SU-DHL-6 (cell line): ENCODE measurements around the gene RC3H2.

Experiments
- H2AFZ ChIP-seq: fragments of 200-600 bp; sonication (generic); 2 replicates; pipeline ENCODE4 v1.6.1; 2014; ENCODE audit warnings: low read depth, mild to moderate bottlenecking, moderate library complexity, mixed read lengths, antibody characterized with exemption, low read length; ENCODE audit not compliant: severe bottlenecking
- H3F3A ChIP-seq: fragments of 200-600 bp; shearing (Covaris generic); 2 replicates; pipeline ENCODE4 v1.6.0; 2016; ENCODE audit warnings: antibody characterized with exemption, mild to moderate bottlenecking; ENCODE audit not compliant: insufficient read depth
- H3K27ac ChIP-seq: fragments of 200-600 bp; sonication (generic); 2 replicates; pipeline ENCODE4 v1.5.1; 2016; ENCODE audit warnings: low read depth, mild to moderate bottlenecking, low read length, moderate library complexity, mixed read lengths
- H3K27me3 ChIP-seq: fragments of 200-600 bp; sonication (generic), shearing (Covaris generic); 2 replicates; pipeline ENCODE4 v1.6.0; 2014; ENCODE audit warnings: mild to moderate bottlenecking, low read length
- H3K36me3 ChIP-seq: fragments of 200-600 bp; sonication (generic); 2 replicates; pipeline ENCODE4 v1.6.1; 2014; ENCODE audit warnings: mild to moderate bottlenecking, low read length, mixed read lengths
- H3K4me2 ChIP-seq: fragments of 300-600, 200-600 bp; shearing (Covaris generic), sonication (generic); 2 replicates; pipeline ENCODE4 v1.6.0; 2014; ENCODE audit warnings: low read length, low read depth, mild to moderate bottlenecking; ENCODE audit not compliant: poor library complexity, severe bottlenecking
- H3K4me3 ChIP-seq: fragments of 200-600 bp; sonication (generic); 2 replicates; pipeline ENCODE4 v1.5.1; 2014; ENCODE audit warnings: antibody characterized with exemption, low read length, mild to moderate bottlenecking, mixed read lengths; ENCODE audit not compliant: insufficient read depth, poor library complexity, severe bottlenecking
- H3K79me2 ChIP-seq: fragments of 200-600 bp; sonication (generic); 2 replicates; pipeline ENCODE4 v1.6.1; 2014; ENCODE audit warnings: mild to moderate bottlenecking, low read length, moderate library complexity; ENCODE audit not compliant: insufficient read depth
- H3K9ac ChIP-seq: fragments of 200-600 bp; sonication (generic); 2 replicates; pipeline ENCODE4 v1.7.0; 2014; ENCODE audit warnings: mild to moderate bottlenecking, low read length
- H3K9me2 ChIP-seq: fragments of 200-600 bp; sonication (generic); replicated peaks from 2 replicates; pipeline ENCODE4 v1.6.1; 2014; ENCODE audit warnings: low read length; ENCODE audit not compliant: insufficient read depth
- H3K9me3 ChIP-seq: fragments of 200-600 bp; sonication (generic); 2 replicates; pipeline ENCODE4 v1.6.1; 2014; ENCODE audit warnings: low read length, mixed read lengths; ENCODE audit not compliant: insufficient read depth
- H4K20me1 ChIP-seq: fragments of 200-600 bp; sonication (generic); 2 replicates; pipeline ENCODE4 v1.6.1; 2014; ENCODE audit warnings: low read depth, mild to moderate bottlenecking, antibody characterized with exemption, low read length, moderate library complexity, mixed read lengths
- CTCF ChIP-seq: fragments of 200-600 bp; sonication (generic); IDR thresholded peaks from one replicate; pipeline ENCODE4 v1.5.1; 2017; ENCODE audit warnings: antibody characterized with exemption, mild to moderate bottlenecking, low read length, moderate library complexity; ENCODE audit not compliant: insufficient read depth, poor library complexity, severe bottlenecking
- EZH2phosphoT487 ChIP-seq: fragments of 200-600 bp; sonication (generic), shearing (Covaris generic); conservative IDR thresholded peaks from 2 replicates; pipeline ENCODE4 v1.6.1; 2018; ENCODE audit warnings: mild to moderate bottlenecking, antibody characterized with exemption, low read length, moderate library complexity, mixed read lengths

Gene RC3H2

DNA sequence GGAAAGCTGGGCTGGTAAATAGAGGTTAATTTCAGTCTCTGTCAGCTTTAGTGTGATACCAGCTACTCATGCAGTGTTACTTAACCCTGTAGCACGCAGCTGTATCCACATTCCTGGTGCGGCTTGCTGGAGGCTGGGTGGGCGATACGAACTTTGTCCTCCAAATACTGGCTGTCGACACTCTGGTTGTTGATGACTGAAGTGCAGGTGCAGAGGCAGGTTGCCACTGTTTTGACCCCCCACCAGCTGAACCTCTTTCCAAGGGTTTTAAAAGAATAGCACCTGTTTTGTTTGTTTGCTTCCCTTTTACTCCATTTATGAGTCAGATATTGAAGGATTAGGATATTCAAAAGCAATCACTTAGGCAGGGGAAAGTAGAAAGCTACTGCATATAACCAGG lies 31.3 kb upstream of the RC3H2 start:
- H3K9ac ChIP-seq = no peak overlapping the region
- no peak overlapping the region for H3K27ac ChIP-seq
- no peaks in the 10 kb centered on the region for H3K36me3 ChIP-seq
- no peak overlapping the region for H3K4me2 ChIP-seq
- H2AFZ ChIP-seq = no peak overlapping the region
- no peaks in the 10 kb centered on the region for H3K9me2 ChIP-seq
- H3K4me3 ChIP-seq = no peak overlapping the region
- H3K27me3 ChIP-seq = no peaks in the 10 kb centered on the region
- peaks cover 50% of the 10 kb centered on the region for H3K79me2 ChIP-seq
- TF ChIP-seq CTCF (no peak), EZH2phosphoT487 (no peak)
- no peaks in the 10 kb centered on the region for H3K9me3 ChIP-seq
- H4K20me1 ChIP-seq = no peaks in the 10 kb centered on the region
- H3F3A ChIP-seq = peaks cover 22% of the 10 kb centered on the region; the same call in 1 of the 2 replicates

DNA sequence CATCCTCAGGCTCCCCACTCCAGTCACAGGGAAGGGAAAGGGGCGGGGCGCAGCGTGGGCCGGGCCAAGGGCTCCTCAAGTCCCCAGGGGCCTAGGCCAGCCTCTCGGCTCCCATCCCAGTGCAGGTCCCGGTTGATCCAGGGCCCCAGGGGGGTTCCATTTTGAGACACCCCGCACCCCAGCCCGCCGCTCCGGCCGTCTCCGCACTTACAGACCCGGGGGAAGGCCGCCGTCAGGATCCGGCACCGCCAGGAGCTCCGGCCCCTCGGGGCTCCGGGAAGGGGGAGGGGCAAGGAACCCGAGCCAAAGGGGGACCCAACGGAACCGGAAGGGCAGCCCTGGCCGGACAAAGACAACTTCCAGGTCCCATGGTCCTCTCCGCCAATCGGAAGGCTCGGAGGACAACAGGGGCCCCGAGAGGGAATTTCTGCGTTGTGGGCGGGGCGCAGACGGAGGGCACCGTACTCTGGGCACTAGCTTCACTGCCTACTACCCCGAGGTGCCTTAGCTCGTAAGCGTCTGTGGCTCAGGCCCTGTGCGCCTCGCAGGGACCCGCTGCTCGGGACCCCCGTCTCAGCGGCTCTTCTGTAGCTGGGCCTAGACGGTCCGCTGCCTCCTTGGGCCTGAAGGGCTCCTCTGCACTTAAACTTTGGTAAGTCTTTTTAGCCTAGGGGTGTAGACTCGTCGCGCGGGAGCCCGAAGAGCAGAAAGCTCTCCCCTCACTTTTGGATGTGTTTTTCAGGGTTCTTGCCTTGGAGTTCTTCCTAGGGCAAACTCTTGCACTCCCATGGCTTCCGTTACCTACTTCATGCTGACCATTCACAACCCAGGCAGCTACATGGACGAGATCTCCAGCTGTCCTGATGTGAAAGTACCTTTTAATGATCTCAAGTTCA lies 26.3 kb upstream of the RC3H2 start, which contains the start of gene ZBTB26:
TSS of gene ZBTB26 (minus strand) at position 287 of the 896 bp plus-strand sequence. CDS start 11,578 bp downstream, outside the sequence.
- no peaks in the 10 kb centered on the region for H3K36me3 ChIP-seq
- peak within 1 kb of the TSS; percentile 96 for H3K9ac ChIP-seq
- TF ChIP-seq EZH2phosphoT487 (no peak), CTCF (no peak)
- H3K9me2 ChIP-seq = no peaks in the 10 kb centered on the region
- no peaks in the 10 kb centered on the region for H3K9me3 ChIP-seq
- H3K79me2 ChIP-seq = peaks cover 83% of the 10 kb centered on the region
- peak within 1 kb of the TSS; percentile 62 for H3K4me3 ChIP-seq
- H3F3A ChIP-seq = peaks cover 4% of the 10 kb centered on the region; the same call in 1 of the 2 replicates
- H3K4me2 ChIP-seq = peak within 1 kb of the TSS; percentile 81
- H2AFZ ChIP-seq = peak within 1 kb of the TSS; percentile 15
- peak within 1 kb of the TSS; percentile 68 for H3K27ac ChIP-seq
- H4K20me1 ChIP-seq = no peaks in the 10 kb centered on the region
- no peaks in the 10 kb centered on the region for H3K27me3 ChIP-seq

DNA sequence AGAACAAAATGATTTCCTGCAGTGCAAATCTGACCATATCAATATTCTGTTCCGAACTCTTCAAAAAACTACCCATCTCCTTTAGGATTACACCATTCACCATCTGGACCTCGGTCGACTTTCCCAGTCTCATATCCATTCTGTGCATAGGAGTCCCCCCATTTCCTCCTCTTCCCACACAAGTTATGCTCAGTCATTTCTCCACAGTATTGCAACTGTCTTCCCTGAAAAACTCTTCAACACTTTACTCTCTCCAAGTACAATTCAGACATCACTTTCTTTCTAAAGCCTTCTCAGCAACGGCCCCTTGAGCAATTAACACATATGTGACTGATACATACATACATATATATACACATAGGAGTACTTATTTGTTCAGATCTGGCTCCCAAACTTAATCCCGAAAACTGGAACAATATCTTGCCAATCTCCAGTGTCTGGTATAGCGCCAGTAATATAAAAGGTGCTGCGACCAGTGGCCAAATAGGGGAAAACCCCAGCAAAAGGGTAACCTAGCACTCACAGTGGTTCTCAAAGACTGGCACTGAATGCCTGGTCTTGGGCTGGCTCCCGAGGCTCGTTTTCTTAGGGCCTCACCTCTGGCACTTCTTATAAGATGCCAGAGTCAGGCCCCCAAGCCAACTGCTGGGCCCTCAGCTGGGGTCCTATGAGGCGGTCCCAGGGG lies 25.5 kb upstream of the RC3H2 start:
- Histone ChIP-seq H3K4me3 (peak overlapping the region; percentile 62), H3K4me2 (peak overlapping the region; percentile 81), H2AFZ (peak overlapping the region; percentile 15), H3K27ac (peak overlapping the region; percentile 68), H3K9ac (peak overlapping the region; percentile 96), H3K9me3 (no peaks in the 10 kb centered on the region), H3K9me2 (no peaks in the 10 kb centered on the region), H3K36me3 (no peaks in the 10 kb centered on the region), H3K27me3 (no peaks in the 10 kb centered on the region), H3K79me2 (peaks cover 78% of the 10 kb centered on the region), H3F3A (peaks cover 4% of the 10 kb centered on the region; the same call in 1 of the 2 replicates), H4K20me1 (no peaks in the 10 kb centered on the region)
- TF ChIP-seq CTCF = no peak
- no peak for TF ChIP-seq EZH2phosphoT487
